Osteoblast (primary cell): ENCODE data around the gene SLC8A2. TPM values are rescaled to one million over a fixed set of nuclear protein-coding genes. Genes with fewer than 3 reads are reported as not detected.

Source experiments
- DNase-seq: peaks from one replicate; pipeline ENCODE4 v3.0.0; 2011; ENCODE audit warnings: low spot score, mixed read lengths; ENCODE audit not compliant: insufficient read length; ENCODE audit errors: missing footprints
- H2AFZ ChIP-seq: 2 replicates; pipeline ENCODE4 v1.6.0; 2011; ENCODE audit warnings: mild to moderate bottlenecking, low read length
- H3K27ac ChIP-seq: 2 replicates; pipeline ENCODE4 v1.5.1; 2011; ENCODE audit warnings: mild to moderate bottlenecking, low read depth, low read length, moderate library complexity
- H3K27me3 ChIP-seq: 2 replicates; pipeline ENCODE4 v1.6.0; 2012; ENCODE audit warnings: mild to moderate bottlenecking, control low read depth, inconsistent platforms, low read length, moderate library complexity; ENCODE audit not compliant: insufficient read depth
- H3K36me3 ChIP-seq: 2 replicates; pipeline ENCODE4 v1.5.1; 2011; ENCODE audit warnings: mild to moderate bottlenecking, low read length, control low read depth, moderate library complexity; ENCODE audit not compliant: insufficient read depth
- H3K4me1 ChIP-seq: 2 replicates; pipeline ENCODE4 v1.5.1; 2011; ENCODE audit warnings: mild to moderate bottlenecking, low read length, control low read depth, moderate library complexity; ENCODE audit not compliant: insufficient read depth
- H3K4me2 ChIP-seq: 2 replicates; pipeline ENCODE4 v1.6.0; 2011; ENCODE audit warnings: mild to moderate bottlenecking, low read length; ENCODE audit not compliant: insufficient read depth
- H3K4me3 ChIP-seq: fragments of 200-600 bp; sonication (generic); 3 replicates; pipeline ENCODE4 v1.5.1; 2012; ENCODE audit warnings: mild to moderate bottlenecking, low read length, inconsistent platforms; ENCODE audit not compliant: insufficient read depth
- H3K79me2 ChIP-seq: 2 replicates; pipeline ENCODE4 v1.6.0; 2012; ENCODE audit warnings: mild to moderate bottlenecking, low read length, control low read depth, inconsistent platforms; ENCODE audit not compliant: insufficient read depth
- H3K9me3 ChIP-seq: 2 replicates; pipeline ENCODE4 v1.5.1; 2011; ENCODE audit warnings: low read depth, low read length, control low read depth
- H4K20me1 ChIP-seq: 2 replicates; pipeline ENCODE4 v1.6.0; 2012; ENCODE audit warnings: mild to moderate bottlenecking, low read length, control low read depth; ENCODE audit not compliant: insufficient read depth
- total RNA-seq: library from RNA; depleted of rRNA; stranded (reverse); fragments of >200 nt; gene quantifications from 2 replicates; pipeline ENCODE4 v1.2.3, GENCODE V29; 2012
- TF ChIP-seq, protein P1 (sequence below): IDR thresholded peaks from 2 replicates; pipeline ENCODE4 v1.5.1; 2011; ENCODE audit warnings: mild to moderate bottlenecking, low read depth, low read length, moderate library complexity; ENCODE audit errors: extremely low read depth

Gene SLC8A2
- total RNA-seq, 1 donor = 0.36 TPM

- no peak overlapping the region for H3K4me2 ChIP-seq
- H3K4me1 ChIP-seq = peaks cover 4% of the 10 kb centered on the region
- H3K79me2 ChIP-seq = no peaks in the 10 kb centered on the region
- DNase-seq = peak; percentile 59
- peaks cover 2% of the 10 kb centered on the region for H3K27me3 ChIP-seq
- H3K27ac ChIP-seq = no peak overlapping the region
- H2AFZ ChIP-seq = no peak overlapping the region
- H4K20me1 ChIP-seq = no peaks in the 10 kb centered on the region
- TF ChIP-seq, protein P1, sequence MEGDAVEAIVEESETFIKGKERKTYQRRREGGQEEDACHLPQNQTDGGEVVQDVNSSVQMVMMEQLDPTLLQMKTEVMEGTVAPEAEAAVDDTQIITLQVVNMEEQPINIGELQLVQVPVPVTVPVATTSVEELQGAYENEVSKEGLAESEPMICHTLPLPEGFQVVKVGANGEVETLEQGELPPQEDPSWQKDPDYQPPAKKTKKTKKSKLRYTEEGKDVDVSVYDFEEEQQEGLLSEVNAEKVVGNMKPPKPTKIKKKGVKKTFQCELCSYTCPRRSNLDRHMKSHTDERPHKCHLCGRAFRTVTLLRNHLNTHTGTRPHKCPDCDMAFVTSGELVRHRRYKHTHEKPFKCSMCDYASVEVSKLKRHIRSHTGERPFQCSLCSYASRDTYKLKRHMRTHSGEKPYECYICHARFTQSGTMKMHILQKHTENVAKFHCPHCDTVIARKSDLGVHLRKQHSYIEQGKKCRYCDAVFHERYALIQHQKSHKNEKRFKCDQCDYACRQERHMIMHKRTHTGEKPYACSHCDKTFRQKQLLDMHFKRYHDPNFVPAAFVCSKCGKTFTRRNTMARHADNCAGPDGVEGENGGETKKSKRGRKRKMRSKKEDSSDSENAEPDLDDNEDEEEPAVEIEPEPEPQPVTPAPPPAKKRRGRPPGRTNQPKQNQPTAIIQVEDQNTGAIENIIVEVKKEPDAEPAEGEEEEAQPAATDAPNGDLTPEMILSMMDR = no peak
- H3K4me3 ChIP-seq = no peak overlapping the region
- no peaks in the 10 kb centered on the region for H3K36me3 ChIP-seq
- H3K9me3 ChIP-seq = no peaks in the 10 kb centered on the region
Measured at GRCh38 chr19:47434088-47434487, 37.6 kb downstream of the SLC8A2 start.

DNA sequence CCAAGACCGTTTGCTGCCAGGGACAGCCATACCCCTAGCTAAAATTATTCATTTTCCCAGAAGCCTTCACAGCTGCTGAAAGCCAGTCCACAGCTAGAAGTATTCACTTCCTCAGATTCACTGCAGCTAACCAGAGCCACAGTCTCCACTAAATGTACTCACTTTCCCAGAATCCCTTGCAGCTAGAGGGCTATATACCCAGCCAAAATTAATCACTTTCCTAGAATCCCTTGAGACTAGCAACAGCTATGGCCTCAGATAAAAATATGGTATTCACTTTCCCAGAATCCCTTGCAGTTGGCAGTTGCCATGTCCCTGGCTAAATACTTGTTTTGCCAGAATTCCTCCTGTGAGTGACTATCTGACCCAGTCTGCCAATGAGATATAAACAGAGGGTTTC is 38.6 kb downstream of the SLC8A2 start:
- Histone ChIP-seq H4K20me1 (no peaks in the 10 kb centered on the region), H3K4me1 (peaks cover 9% of the 10 kb centered on the region), H3K79me2 (no peaks in the 10 kb centered on the region), H3K4me2 (no peak overlapping the region), H3K9me3 (no peaks in the 10 kb centered on the region), H3K27me3 (peaks cover 2% of the 10 kb centered on the region), H3K4me3 (no peak overlapping the region), H3K36me3 (no peaks in the 10 kb centered on the region), H2AFZ (no peak overlapping the region), H3K27ac (no peak overlapping the region)
- TF ChIP-seq, protein P1 = no peak
- peak; percentile 84 for DNase-seq

- no peaks in the 10 kb centered on the region for H3K9me3 ChIP-seq
- DNase-seq = no peak
- no peak overlapping the region for H3K4me2 ChIP-seq
- no peaks in the 10 kb centered on the region for H3K27me3 ChIP-seq
- H2AFZ ChIP-seq = no peak overlapping the region
- TF ChIP-seq, protein P1 = no peak
- H3K36me3 ChIP-seq = no peaks in the 10 kb centered on the region
- H4K20me1 ChIP-seq = peaks cover 5% of the 10 kb centered on the region
- H3K4me1 ChIP-seq = peaks cover 15% of the 10 kb centered on the region
- H3K4me3 ChIP-seq = no peak overlapping the region
- no peaks in the 10 kb centered on the region for H3K79me2 ChIP-seq
- H3K27ac ChIP-seq = no peak overlapping the region
Measured at GRCh38 chr19:47432499-47432898, 39.2 kb downstream of the SLC8A2 start.

DNA sequence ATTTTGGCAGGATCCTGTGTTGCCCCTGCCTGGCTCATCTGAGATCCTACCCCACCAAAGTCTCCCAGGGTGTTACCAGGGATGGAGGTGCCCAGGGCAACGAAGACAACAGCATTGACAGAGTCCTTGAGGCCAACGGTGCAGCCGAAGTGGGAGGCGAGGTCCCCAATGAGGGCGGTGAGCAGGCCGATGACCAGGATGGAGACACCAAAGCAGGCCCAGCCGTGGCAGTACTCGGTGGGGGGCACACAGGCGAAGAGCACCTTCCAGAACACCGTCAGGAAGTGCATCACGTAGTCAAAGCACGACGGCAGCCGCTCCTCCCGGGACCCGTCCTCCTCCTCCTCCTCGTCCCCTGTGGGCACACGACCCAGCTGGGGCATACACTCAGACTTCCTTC is 39.6 kb downstream of the SLC8A2 start:
- TF ChIP-seq, protein P1 = no peak
- no peaks in the 10 kb centered on the region for H3K36me3 ChIP-seq
- no peak overlapping the region for H3K4me2 ChIP-seq
- no peak overlapping the region for H3K27ac ChIP-seq
- H3K4me1 ChIP-seq = peaks cover 17% of the 10 kb centered on the region
- no peaks in the 10 kb centered on the region for H3K79me2 ChIP-seq
- no peak overlapping the region for H2AFZ ChIP-seq
- H3K9me3 ChIP-seq = no peaks in the 10 kb centered on the region
- no peak for DNase-seq
- H4K20me1 ChIP-seq = peaks cover 5% of the 10 kb centered on the region
- H3K4me3 ChIP-seq = no peak overlapping the region
- no peaks in the 10 kb centered on the region for H3K27me3 ChIP-seq
